ENCODE measurements around the gene GBP4.
A peak's percentile ranks its signal among the peaks of the same experiment; 100 is the strongest.
"Not testable (repeated sequence)": the region's sequence is repeated elsewhere in the genome, so short reads cannot be mapped to it uniquely, and the experiment has no call there.

The GBP4 gene

GRCh38 chr1:89198491-89199072 is at the start of gene GBP4:
Gene GBP4, minus strand, starts transcription at chr1:89198942. Its CDS starts 108 bp downstream, at chr1:89198834.
- peak; percentile 20 to 29 for DNase-seq (ENCODE audit: low read depth in 2 of 2)

GRCh38 chr1:89243046-89243445 is 44.3 kb upstream of the GBP4 start:
- no peak for DNase-seq (ENCODE audit: low read depth in 2 of 2)

GRCh38 chr1:89221341-89221740 is 22.6 kb upstream of the GBP4 start:
- no peak for DNase-seq (ENCODE audit: low read depth in 2 of 2)

- DNase-seq (ENCODE audit: low read depth in 2 of 2), result not testable (repeated sequence)
Observed at GRCh38 chr1:89219851-89220250, 21.1 kb upstream of the GBP4 start.

GRCh38 chr1:89218941-89219340 is 20.2 kb upstream of the GBP4 start:
- DNase-seq (ENCODE audit: low read depth in 2 of 2), result not testable (repeated sequence)

- no peak for DNase-seq (ENCODE audit: low read depth in 2 of 2)
Observed at GRCh38 chr1:89213347-89213746, 14.6 kb upstream of the GBP4 start.

GRCh38 chr1:89211035-89211634 is 12.4 kb upstream of the GBP4 start:
- DNase-seq (ENCODE audit: low read depth in 2 of 2), result no peak

- DNase-seq (ENCODE audit: low read depth in 2 of 2), result no peak
Observed at GRCh38 chr1:89206373-89206772, 7.6 kb upstream of the GBP4 start.

GRCh38 chr1:89203166-89203565 is 4.4 kb upstream of the GBP4 start:
- DNase-seq (ENCODE audit: low read depth in 2 of 2), result no peak

- DNase-seq (ENCODE audit: low read depth in 2 of 2), result no peak
Observed at GRCh38 chr1:89201106-89201794, 2.5 kb upstream of the GBP4 start.

GRCh38 chr1:89200663-89201062 is 1.9 kb upstream of the GBP4 start:
- DNase-seq (ENCODE audit: low read depth in 2 of 2), result no peak

GRCh38 chr1:89199525-89200031 is 836 bp upstream of the GBP4 start:
- DNase-seq (ENCODE audit: low read depth in 2 of 2), result no peak

GRCh38 chr1:89198081-89198480 is 661 bp downstream of the GBP4 start:
- no peak for DNase-seq (ENCODE audit: low read depth in 2 of 2)

- no peak for DNase-seq (ENCODE audit: low read depth in 2 of 2)
Observed at GRCh38 chr1:89195476-89195875, 3.3 kb downstream of the GBP4 start.

- DNase-seq (ENCODE audit: low read depth in 2 of 2), result no peak
Observed at GRCh38 chr1:89191314-89191713, 7.4 kb downstream of the GBP4 start.

- no peak for DNase-seq (ENCODE audit: low read depth in 2 of 2)
Observed at GRCh38 chr1:89190017-89190416, 8.7 kb downstream of the GBP4 start.

GRCh38 chr1:89179343-89179742 is 19.4 kb downstream of the GBP4 start:
- DNase-seq (ENCODE audit: low read depth in 2 of 2), result no peak

- DNase-seq (ENCODE audit: low read depth in 2 of 2), result no peak
Observed at GRCh38 chr1:89176971-89177370, 21.8 kb downstream of the GBP4 start.

GRCh38 chr1:89175601-89176256 is 23.0 kb downstream of the GBP4 start, which contains the start of gene GBP7:
Gene GBP7, minus strand, starts transcription at chr1:89176003. Its CDS starts 4,068 bp downstream, at chr1:89171935.
- DNase-seq (ENCODE audit: low read depth in 2 of 2), result no peak

- no peak for DNase-seq (ENCODE audit: low read depth in 2 of 2)
Observed at GRCh38 chr1:89174491-89174890, 24.3 kb downstream of the GBP4 start.

GRCh38 chr1:89172468-89173143 is 26.1 kb downstream of the GBP4 start:
- no peak for DNase-seq (ENCODE audit: low read depth in 2 of 2)

- DNase-seq (ENCODE audit: low read depth in 2 of 2), result no peak
Observed at GRCh38 chr1:89171067-89171438, 27.7 kb downstream of the GBP4 start.
